Stimulated activated memory B cell treated with anti-CD40 and anti-IgM and Interleukin-4, amounts not matched to agents 10 μg/mL and 1 μg/mL and 100 μg/mL, for 72 hours (primary cell): ENCODE results near the gene APOD.

Experiments used
- ATAC-seq: fragments of 150-1000 bp; cut with Tn5 transposase; 2 replicates; pipeline ENCODE4 v1.10.0; 2021
- H3K27ac Mint-ChIP-seq: one replicate; pipeline ENCODE4 v1.8.0; 2022; ENCODE audit warnings: mild to moderate bottlenecking, mixed read lengths
- H3K27me3 Mint-ChIP-seq: one replicate; pipeline ENCODE4 v1.8.0; 2022; ENCODE audit warnings: mixed read lengths
- H3K36me3 Mint-ChIP-seq: one replicate; pipeline ENCODE4 v1.8.0; 2022; ENCODE audit warnings: mixed read lengths
- H3K4me1 Mint-ChIP-seq: one replicate; pipeline ENCODE4 v1.8.0; 2022; ENCODE audit warnings: mixed read lengths
- H3K4me3 Mint-ChIP-seq: one replicate; pipeline ENCODE4 v1.8.0; 2022; ENCODE audit warnings: mild to moderate bottlenecking, moderate library complexity, mixed read lengths
- H3K9me3 Mint-ChIP-seq: one replicate; pipeline ENCODE4 v1.8.0; 2022; ENCODE audit warnings: mixed read lengths

Gene APOD

GRCh38 chr3:195578565-195578964, 5.2 kb downstream of the APOD start:
- peaks cover 10% of the 10 kb centered on the region for H3K4me1 Mint-ChIP-seq
- ATAC-seq = peak; percentile 62
- H3K27ac Mint-ChIP-seq = no peak overlapping the region

GRCh38 chr3:195577645-195578177, 6.0 kb downstream of the APOD start:
- Mint-ChIP-seq H3K36me3 (no peaks in the 10 kb centered on the region), H3K4me1 (peaks cover 10% of the 10 kb centered on the region), H3K4me3 (no peak overlapping the region), H3K27ac (no peak overlapping the region), H3K27me3 (no peaks in the 10 kb centered on the region), H3K9me3 (no peaks in the 10 kb centered on the region)
- no peak for ATAC-seq

More at GRCh38 chr3:195578565-195578964, 5.2 kb downstream of the APOD start:
- Mint-ChIP-seq H3K36me3 (no peaks in the 10 kb centered on the region), H3K9me3 (no peaks in the 10 kb centered on the region), H3K27me3 (no peaks in the 10 kb centered on the region), H3K4me3 (no peak overlapping the region)

GRCh38 chr3:195574497-195575304, 9.0 kb downstream of the APOD start:
- no peak for ATAC-seq
- H3K27me3 Mint-ChIP-seq = no peaks in the 10 kb centered on the region
- H3K4me3 Mint-ChIP-seq = no peak overlapping the region
- no peaks in the 10 kb centered on the region for H3K9me3 Mint-ChIP-seq
- H3K27ac Mint-ChIP-seq = no peak overlapping the region
- peaks cover 19% of the 10 kb centered on the region for H3K4me1 Mint-ChIP-seq
- no peaks in the 10 kb centered on the region for H3K36me3 Mint-ChIP-seq

- no peak for ATAC-seq
- Mint-ChIP-seq H3K27ac (no peak overlapping the region), H3K4me3 (no peak overlapping the region), H3K4me1 (peaks cover 23% of the 10 kb centered on the region), H3K27me3 (no peaks in the 10 kb centered on the region), H3K36me3 (no peaks in the 10 kb centered on the region), H3K9me3 (no peaks in the 10 kb centered on the region)
These were observed 9.9 kb downstream of the APOD start for GRCh38 chr3:195573611-195574496.

GRCh38 chr3:195571361-195571760, 12.4 kb downstream of the APOD start:
- peaks cover 24% of the 10 kb centered on the region for H3K4me1 Mint-ChIP-seq
- H3K4me3 Mint-ChIP-seq = no peak overlapping the region
- no peaks in the 10 kb centered on the region for H3K36me3 Mint-ChIP-seq
- no peaks in the 10 kb centered on the region for H3K9me3 Mint-ChIP-seq
- H3K27ac Mint-ChIP-seq = no peak overlapping the region
- peaks cover 6% of the 10 kb centered on the region for H3K27me3 Mint-ChIP-seq
- ATAC-seq = no peak

GRCh38 chr3:195570912-195571311, 12.8 kb downstream of the APOD start:
- H3K4me1 Mint-ChIP-seq = peaks cover 24% of the 10 kb centered on the region

GRCh38 chr3:195570344-195570743, 13.4 kb downstream of the APOD start:
- H3K27ac Mint-ChIP-seq = no peak overlapping the region
- H3K27me3 Mint-ChIP-seq = peaks cover 7% of the 10 kb centered on the region
- ATAC-seq = no peak
- no peak overlapping the region for H3K4me3 Mint-ChIP-seq
- peaks cover 24% of the 10 kb centered on the region for H3K4me1 Mint-ChIP-seq
- H3K36me3 Mint-ChIP-seq = no peaks in the 10 kb centered on the region
- H3K9me3 Mint-ChIP-seq = no peaks in the 10 kb centered on the region

More at GRCh38 chr3:195570912-195571311, 12.8 kb downstream of the APOD start:
- no peak for ATAC-seq
- Mint-ChIP-seq H3K27me3 (peaks cover 7% of the 10 kb centered on the region), H3K36me3 (no peaks in the 10 kb centered on the region), H3K9me3 (no peaks in the 10 kb centered on the region), H3K27ac (no peak overlapping the region), H3K4me3 (no peak overlapping the region)

GRCh38 chr3:195568630-195569029, 15.1 kb downstream of the APOD start:
- Mint-ChIP-seq H3K36me3 (no peaks in the 10 kb centered on the region), H3K27ac (peak overlapping the region; percentile 41), H3K9me3 (no peaks in the 10 kb centered on the region), H3K4me3 (no peak overlapping the region), H3K4me1 (peaks cover 24% of the 10 kb centered on the region), H3K27me3 (peaks cover 7% of the 10 kb centered on the region)
- no peak for ATAC-seq

- Mint-ChIP-seq H3K36me3 (no peaks in the 10 kb centered on the region), H3K27ac (no peak overlapping the region), H3K4me1 (peaks cover 24% of the 10 kb centered on the region), H3K27me3 (peaks cover 7% of the 10 kb centered on the region), H3K9me3 (no peaks in the 10 kb centered on the region), H3K4me3 (no peak overlapping the region)
- ATAC-seq = no peak
These were observed 16.9 kb downstream of the APOD start for GRCh38 chr3:195566797-195567196.

- Mint-ChIP-seq H3K4me3 (no peak overlapping the region), H3K27ac (no peak overlapping the region), H3K9me3 (no peaks in the 10 kb centered on the region), H3K36me3 (no peaks in the 10 kb centered on the region), H3K4me1 (peaks cover 24% of the 10 kb centered on the region), H3K27me3 (peaks cover 7% of the 10 kb centered on the region)
- ATAC-seq = no peak
These were observed 18.0 kb downstream of the APOD start for GRCh38 chr3:195565716-195566115.

- Mint-ChIP-seq H3K27me3 (peaks cover 7% of the 10 kb centered on the region), H3K36me3 (no peaks in the 10 kb centered on the region), H3K4me1 (peaks cover 10% of the 10 kb centered on the region), H3K9me3 (no peaks in the 10 kb centered on the region), H3K4me3 (no peak overlapping the region), H3K27ac (no peak overlapping the region)
- ATAC-seq = no peak
These were observed 20.4 kb downstream of the APOD start for GRCh38 chr3:195563317-195563716.

- ATAC-seq = no peak
- Mint-ChIP-seq H3K9me3 (no peaks in the 10 kb centered on the region), H3K4me1 (peaks cover 9% of the 10 kb centered on the region)
These were observed 23.9 kb downstream of the APOD start for GRCh38 chr3:195559723-195560409.

GRCh38 chr3:195558602-195559001, 25.1 kb downstream of the APOD start:
- Mint-ChIP-seq H3K4me3 (no peak overlapping the region), H3K4me1 (peaks cover 9% of the 10 kb centered on the region), H3K27ac (no peak overlapping the region), H3K36me3 (no peaks in the 10 kb centered on the region), H3K27me3 (no peaks in the 10 kb centered on the region), H3K9me3 (no peaks in the 10 kb centered on the region)
- ATAC-seq = peak; percentile 70

More at GRCh38 chr3:195559723-195560409, 23.9 kb downstream of the APOD start:
- Mint-ChIP-seq H3K4me3 (no peak overlapping the region), H3K27ac (no peak overlapping the region), H3K36me3 (no peaks in the 10 kb centered on the region), H3K27me3 (no peaks in the 10 kb centered on the region)

GRCh38 chr3:195557322-195557721, 26.4 kb downstream of the APOD start:
- no peak for ATAC-seq
- H3K27me3 Mint-ChIP-seq = no peaks in the 10 kb centered on the region
- peaks cover 9% of the 10 kb centered on the region for H3K4me1 Mint-ChIP-seq
- H3K27ac Mint-ChIP-seq = no peak overlapping the region
- no peaks in the 10 kb centered on the region for H3K36me3 Mint-ChIP-seq
- H3K4me3 Mint-ChIP-seq = no peak overlapping the region
- H3K9me3 Mint-ChIP-seq = no peaks in the 10 kb centered on the region

- Mint-ChIP-seq H3K36me3 (no peaks in the 10 kb centered on the region), H3K4me3 (no peak overlapping the region), H3K4me1 (peaks cover 13% of the 10 kb centered on the region), H3K27ac (peak overlapping the region; percentile 26), H3K27me3 (no peaks in the 10 kb centered on the region), H3K9me3 (no peaks in the 10 kb centered on the region)
- ATAC-seq = no peak
These were observed 27.4 kb downstream of the APOD start for GRCh38 chr3:195556390-195556789.
